ENCODE measurements around the gene ZMIZ1.

The ZMIZ1 gene

DNA sequence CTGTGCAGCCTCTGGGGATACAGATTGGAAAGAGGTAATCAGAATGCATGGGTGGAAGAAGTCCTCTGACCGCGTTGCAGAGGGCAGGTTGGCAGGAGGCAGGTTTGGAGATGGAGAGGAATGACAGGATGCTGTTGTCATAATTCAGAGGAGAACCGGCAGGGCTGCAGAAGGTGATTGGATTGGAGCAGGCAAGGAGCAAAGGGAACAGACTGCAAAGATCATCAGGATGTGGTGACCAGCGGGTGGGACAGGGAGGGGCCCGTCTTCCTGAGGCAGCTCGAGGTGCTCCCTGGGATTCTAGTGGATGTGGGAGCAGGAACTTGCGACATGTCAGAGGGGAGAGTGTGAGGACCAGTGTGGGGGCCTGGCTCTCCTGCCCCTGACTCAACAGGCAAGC, 200.0 kb downstream of the ZMIZ1 start:
- no peaks in the 10 kb centered on the region for H3K27me3 ChIP-seq (ENCODE audit: insufficient read depth, insufficient read length)
- no peak overlapping the region for H3K9ac ChIP-seq (ENCODE audit: insufficient read length, low read depth)
- DNase-seq (ENCODE audit: low read depth, low spot score): no peak
- H3K9me3 ChIP-seq (ENCODE audit: insufficient read depth, low read length): no peaks in the 10 kb centered on the region
- no peak for TF ChIP-seq ZNF274 (IDR thresholded peaks at IDR 0.05; ENCODE audit: low read depth, low read length)
- TF ChIP-seq SUZ12 (IDR thresholded peaks at IDR 0.05; ENCODE audit: extremely low read depth, insufficient read depth, insufficient read length): no peak
- TF ChIP-seq YY1 (IDR thresholded peaks at IDR 0.05; ENCODE audit: insufficient read depth, insufficient read length): no peak
- no peak overlapping the region for H3K4me3 ChIP-seq (ENCODE audit: insufficient read length, low read depth)
- H3K4me1 ChIP-seq (ENCODE audit: insufficient read depth, insufficient read length): peaks cover 16% of the 10 kb centered on the region
- peaks cover 73% of the 10 kb centered on the region for H3K36me3 ChIP-seq (ENCODE audit: insufficient read depth, insufficient read length, low read length)

DNA sequence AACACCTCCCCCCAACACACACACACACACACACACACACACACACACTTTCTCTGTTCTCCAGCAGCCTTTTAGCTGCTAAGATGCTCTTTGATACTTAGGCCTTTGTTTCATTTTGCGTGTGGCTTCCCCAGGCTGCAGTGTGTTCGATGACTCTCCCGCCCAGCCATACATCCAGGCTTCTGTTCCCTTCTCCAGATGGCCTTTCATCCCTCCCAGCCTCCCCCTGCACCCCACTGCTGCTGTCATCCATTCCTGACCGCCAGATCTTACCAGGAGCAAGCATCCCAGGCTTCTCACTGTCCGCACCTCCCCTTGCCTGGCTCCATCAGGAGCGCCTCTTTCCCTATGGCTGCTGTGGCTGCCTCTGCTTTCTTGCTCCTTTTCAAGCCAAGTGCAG, 200.7 kb downstream of the ZMIZ1 start:
- no peak for DNase-seq (ENCODE audit: low read depth, low spot score)
- H3K9ac ChIP-seq (ENCODE audit: insufficient read length, low read depth): no peak overlapping the region
- H3K27me3 ChIP-seq (ENCODE audit: insufficient read depth, insufficient read length): no peaks in the 10 kb centered on the region
- TF ChIP-seq ZNF274 (IDR thresholded peaks at IDR 0.05; ENCODE audit: low read depth, low read length) (no peak), YY1 (IDR thresholded peaks at IDR 0.05; ENCODE audit: insufficient read depth, insufficient read length) (no peak), SUZ12 (IDR thresholded peaks at IDR 0.05; ENCODE audit: extremely low read depth, insufficient read depth, insufficient read length) (no peak)
- no peaks in the 10 kb centered on the region for H3K9me3 ChIP-seq (ENCODE audit: insufficient read depth, low read length)
- peaks cover 72% of the 10 kb centered on the region for H3K36me3 ChIP-seq (ENCODE audit: insufficient read depth, insufficient read length, low read length)
- no peak overlapping the region for H3K4me3 ChIP-seq (ENCODE audit: insufficient read length, low read depth)
- peaks cover 14% of the 10 kb centered on the region for H3K4me1 ChIP-seq (ENCODE audit: insufficient read depth, insufficient read length)

DNA sequence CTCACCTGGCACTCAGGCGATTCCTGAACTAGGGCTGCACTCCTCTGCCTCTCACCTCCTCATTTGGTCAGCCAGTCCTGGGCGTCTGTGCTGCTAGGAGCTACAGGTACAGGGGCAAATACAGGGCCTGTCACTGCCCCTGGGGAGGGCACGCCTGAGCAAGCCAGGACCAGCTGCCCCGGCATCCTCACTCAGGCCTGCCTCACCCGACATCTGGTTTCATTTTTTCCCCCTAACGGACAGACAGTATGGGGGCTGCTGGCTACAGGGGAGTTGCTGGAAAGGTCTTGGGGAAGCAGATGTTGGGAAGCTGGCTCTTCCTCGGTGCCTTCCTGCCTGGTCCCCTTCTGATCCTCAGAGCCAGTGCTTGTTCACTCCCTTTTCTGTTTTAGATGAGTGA, 201.2 kb downstream of the ZMIZ1 start:
- Histone ChIP-seq H3K4me3 (ENCODE audit: insufficient read length, low read depth) (no peak overlapping the region), H3K27me3 (ENCODE audit: insufficient read depth, insufficient read length) (no peaks in the 10 kb centered on the region), H3K9me3 (ENCODE audit: insufficient read depth, low read length) (no peaks in the 10 kb centered on the region), H3K4me1 (ENCODE audit: insufficient read depth, insufficient read length) (peaks cover 11% of the 10 kb centered on the region), H3K9ac (ENCODE audit: insufficient read length, low read depth) (no peak overlapping the region), H3K36me3 (ENCODE audit: insufficient read depth, insufficient read length, low read length) (peaks cover 70% of the 10 kb centered on the region)
- no peak for TF ChIP-seq ZNF274 (IDR thresholded peaks at IDR 0.05; ENCODE audit: low read depth, low read length)
- TF ChIP-seq YY1 (IDR thresholded peaks at IDR 0.05; ENCODE audit: insufficient read depth, insufficient read length): no peak
- no peak for TF ChIP-seq SUZ12 (IDR thresholded peaks at IDR 0.05; ENCODE audit: extremely low read depth, insufficient read depth, insufficient read length)
- no peak for DNase-seq (ENCODE audit: low read depth, low spot score)

DNA sequence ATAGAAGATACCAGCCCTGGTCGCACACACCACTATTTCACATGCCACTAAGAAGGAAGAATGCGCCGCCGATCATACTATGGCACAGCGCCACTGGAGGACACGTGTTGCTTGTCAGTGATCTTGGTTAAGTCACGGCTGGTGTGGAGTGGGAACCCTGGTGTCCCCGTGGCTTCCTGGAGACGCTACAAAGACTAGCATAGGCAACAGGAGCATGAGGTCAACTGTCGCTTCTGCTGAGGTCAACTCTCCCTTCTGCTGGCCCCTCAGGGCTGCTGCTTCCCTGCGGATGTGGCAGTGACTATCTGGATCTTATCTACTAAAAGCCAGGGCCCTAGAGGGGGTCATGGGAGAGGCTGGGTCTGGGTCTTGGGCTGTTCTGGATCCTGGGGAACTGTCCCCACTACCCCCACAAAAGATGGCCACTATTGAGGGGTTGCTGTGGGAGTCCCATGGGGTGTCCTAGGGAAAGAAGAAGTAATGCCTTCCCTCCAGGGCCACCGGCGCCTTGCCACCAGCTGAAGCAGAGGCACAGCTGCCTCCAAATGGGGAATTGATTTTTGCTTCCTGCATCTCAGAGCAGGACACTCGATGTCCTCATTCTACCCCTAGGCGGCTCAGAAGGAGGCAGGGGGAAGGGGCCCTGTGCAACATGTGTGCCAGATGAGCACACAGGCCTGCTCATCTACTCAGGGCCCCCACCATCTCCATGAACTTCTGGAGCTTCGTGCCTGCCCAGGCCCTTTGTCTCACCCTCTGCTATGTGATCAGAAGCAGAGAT, 201.9 kb downstream of the ZMIZ1 start:
- Histone ChIP-seq H3K9ac (ENCODE audit: insufficient read length, low read depth) (no peak overlapping the region), H3K9me3 (ENCODE audit: insufficient read depth, low read length) (no peaks in the 10 kb centered on the region), H3K36me3 (ENCODE audit: insufficient read depth, insufficient read length, low read length) (peaks cover 68% of the 10 kb centered on the region), H3K4me3 (ENCODE audit: insufficient read length, low read depth) (no peak overlapping the region), H3K4me1 (ENCODE audit: insufficient read depth, insufficient read length) (peaks cover 9% of the 10 kb centered on the region), H3K27me3 (ENCODE audit: insufficient read depth, insufficient read length) (no peaks in the 10 kb centered on the region)
- no peak for DNase-seq (ENCODE audit: low read depth, low spot score)
- no peak for TF ChIP-seq YY1 (IDR thresholded peaks at IDR 0.05; ENCODE audit: insufficient read depth, insufficient read length)
- no peak for TF ChIP-seq SUZ12 (IDR thresholded peaks at IDR 0.05; ENCODE audit: extremely low read depth, insufficient read depth, insufficient read length)
- TF ChIP-seq ZNF274 (IDR thresholded peaks at IDR 0.05; ENCODE audit: low read depth, low read length): no peak

DNA sequence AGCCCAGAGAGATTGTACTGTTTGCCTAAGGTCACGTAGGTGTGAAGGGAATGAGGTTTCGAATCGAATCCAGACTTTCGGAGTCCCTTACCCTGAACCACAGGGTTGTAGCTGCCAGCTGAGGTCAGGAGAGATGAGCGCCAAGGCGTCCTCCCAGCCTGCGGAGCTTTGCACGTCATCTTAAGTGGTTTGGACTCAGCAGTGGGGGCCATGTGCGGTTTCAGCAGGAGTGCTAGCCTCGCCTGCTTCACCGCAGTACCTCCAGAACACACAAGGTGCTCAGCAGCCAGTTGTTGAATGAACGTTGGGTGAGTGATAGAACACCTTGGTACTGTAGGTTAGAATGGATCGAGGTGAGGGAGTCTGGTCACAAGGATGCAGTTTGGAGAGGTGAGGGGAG, 203.6 kb downstream of the ZMIZ1 start:
- TF ChIP-seq ZNF274 (IDR thresholded peaks at IDR 0.05; ENCODE audit: low read depth, low read length) (no peak), YY1 (IDR thresholded peaks at IDR 0.05; ENCODE audit: insufficient read depth, insufficient read length) (no peak), SUZ12 (IDR thresholded peaks at IDR 0.05; ENCODE audit: extremely low read depth, insufficient read depth, insufficient read length) (no peak)
- Histone ChIP-seq H3K36me3 (ENCODE audit: insufficient read depth, insufficient read length, low read length) (peaks cover 73% of the 10 kb centered on the region), H3K27me3 (ENCODE audit: insufficient read depth, insufficient read length) (no peaks in the 10 kb centered on the region), H3K9ac (ENCODE audit: insufficient read length, low read depth) (no peak overlapping the region), H3K4me3 (ENCODE audit: insufficient read length, low read depth) (no peak overlapping the region), H3K4me1 (ENCODE audit: insufficient read depth, insufficient read length) (peaks cover 9% of the 10 kb centered on the region), H3K9me3 (ENCODE audit: insufficient read depth, low read length) (no peaks in the 10 kb centered on the region)
- DNase-seq (ENCODE audit: low read depth, low spot score): no peak

DNA sequence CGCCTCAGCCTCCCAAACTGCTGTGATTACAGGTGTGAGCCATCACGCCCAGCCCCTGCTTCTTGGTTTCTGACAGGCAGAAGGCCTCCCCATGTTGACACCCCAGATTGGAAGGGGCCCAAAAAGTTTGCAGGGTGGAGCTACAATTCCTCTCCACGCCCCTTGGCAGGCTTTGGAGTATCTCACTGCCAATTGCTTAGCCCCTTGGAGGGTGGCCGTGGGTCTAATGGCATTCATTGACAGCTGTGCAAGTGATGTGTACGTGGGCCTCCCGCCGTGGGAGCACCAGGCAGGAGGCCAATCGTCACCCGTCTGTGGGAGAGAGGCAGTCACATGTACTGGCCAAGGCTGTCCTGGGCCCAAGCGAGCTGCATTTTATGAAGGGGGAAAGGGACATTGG, 204.8 kb downstream of the ZMIZ1 start:
- peaks cover 13% of the 10 kb centered on the region for H3K4me1 ChIP-seq (ENCODE audit: insufficient read depth, insufficient read length)
- H3K9me3 ChIP-seq (ENCODE audit: insufficient read depth, low read length): peaks cover 6% of the 10 kb centered on the region; the same call in 1 of the 2 replicates
- no peak overlapping the region for H3K9ac ChIP-seq (ENCODE audit: insufficient read length, low read depth)
- H3K4me3 ChIP-seq (ENCODE audit: insufficient read length, low read depth): no peak overlapping the region
- no peak for DNase-seq (ENCODE audit: low read depth, low spot score)
- H3K27me3 ChIP-seq (ENCODE audit: insufficient read depth, insufficient read length): no peaks in the 10 kb centered on the region
- H3K36me3 ChIP-seq (ENCODE audit: insufficient read depth, insufficient read length, low read length): peaks cover 70% of the 10 kb centered on the region
- TF ChIP-seq SUZ12 (IDR thresholded peaks at IDR 0.05; ENCODE audit: extremely low read depth, insufficient read depth, insufficient read length) (no peak), YY1 (IDR thresholded peaks at IDR 0.05; ENCODE audit: insufficient read depth, insufficient read length) (no peak), ZNF274 (IDR thresholded peaks at IDR 0.05; ENCODE audit: low read depth, low read length) (no peak)

DNA sequence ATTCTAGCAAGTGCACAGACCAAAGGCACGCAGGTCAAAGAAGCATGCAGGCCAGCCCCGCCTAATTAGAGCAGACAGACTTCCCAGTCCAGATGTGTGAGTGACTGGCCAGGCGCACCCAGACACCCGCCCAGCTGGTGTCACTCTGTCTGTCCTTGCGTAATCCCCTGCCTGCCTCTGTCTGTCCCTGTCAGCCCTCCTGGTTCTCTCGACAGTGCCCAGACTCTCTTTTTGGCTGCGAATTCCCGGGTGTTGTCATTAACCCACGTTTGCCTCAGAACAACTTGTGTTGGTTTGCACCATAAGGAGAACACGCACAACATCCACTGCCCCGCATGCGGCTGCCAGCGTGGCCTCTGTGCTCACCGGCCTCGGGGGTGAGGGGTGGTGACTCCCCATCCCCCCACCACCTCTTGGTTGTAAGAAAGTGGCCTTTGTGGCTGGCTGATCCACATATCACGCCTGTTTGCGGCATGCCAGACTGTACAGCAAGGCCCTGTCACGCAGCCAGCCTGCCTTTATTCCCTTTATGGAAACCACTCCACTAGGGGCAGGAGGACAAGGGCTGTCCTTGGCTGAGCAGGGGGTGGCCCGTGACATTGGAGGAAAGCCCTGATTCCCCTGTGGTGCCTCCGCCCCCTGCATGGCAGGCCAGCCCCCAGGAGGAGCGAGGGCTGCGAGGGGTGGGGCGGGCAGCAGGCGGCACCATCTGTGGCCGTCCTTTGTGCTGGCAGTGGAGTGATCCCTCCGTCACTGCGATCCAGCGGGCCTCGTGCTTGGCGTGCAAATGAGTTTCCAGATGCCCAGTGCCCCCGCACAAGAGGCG, 205.7 kb downstream of the ZMIZ1 start:
- H3K36me3 ChIP-seq (ENCODE audit: insufficient read depth, insufficient read length, low read length): peaks cover 66% of the 10 kb centered on the region
- no peak overlapping the region for H3K9ac ChIP-seq (ENCODE audit: insufficient read length, low read depth)
- no peak overlapping the region for H3K4me3 ChIP-seq (ENCODE audit: insufficient read length, low read depth)
- H3K4me1 ChIP-seq (ENCODE audit: insufficient read depth, insufficient read length): peaks cover 13% of the 10 kb centered on the region
- no peak for DNase-seq (ENCODE audit: low read depth, low spot score)
- peaks cover 6% of the 10 kb centered on the region; the same call in 1 of the 2 replicates for H3K9me3 ChIP-seq (ENCODE audit: insufficient read depth, low read length)
- no peak for TF ChIP-seq ZNF274 (IDR thresholded peaks at IDR 0.05; ENCODE audit: low read depth, low read length)
- no peak for TF ChIP-seq YY1 (IDR thresholded peaks at IDR 0.05; ENCODE audit: insufficient read depth, insufficient read length)
- no peak for TF ChIP-seq SUZ12 (IDR thresholded peaks at IDR 0.05; ENCODE audit: extremely low read depth, insufficient read depth, insufficient read length)
- no peaks in the 10 kb centered on the region for H3K27me3 ChIP-seq (ENCODE audit: insufficient read depth, insufficient read length)

Measured in NT2/D1 (cell line).